GM23338 (cell line): Measurements from ENCODE around the gene SUGCT.

Source experiments
- EZH2 ChIP-seq: fragments of 200-600 bp; sonication (generic); IDR thresholded peaks from one replicate; pipeline ENCODE4 v1.8.0; 2017; ENCODE audit warnings: antibody characterized with exemption, mild to moderate bottlenecking, low read depth; ENCODE audit not compliant: unreplicated experiment
- POLR2AphosphoS5 ChIP-seq: IDR thresholded peaks from 2 replicates; pipeline ENCODE4 v1.6.1; 2016; ENCODE audit warnings: antibody characterized with exemption, low read depth
- TF ChIP-seq, protein P1 (sequence below), 2 experiments: fragments of 200-600 bp in 1 of 2; sonication (generic) in 1 of 2; conservative IDR thresholded peaks; 2 replicates each; pipeline versions ENCODE4 v1.5.1 to v1.6.1; 2016 to 2017; ENCODE audit warnings: antibody characterized with exemption in 2 of 2, low read depth in 2 of 2, mild to moderate bottlenecking in 2 of 2, moderate library complexity in 1 of 2

DNA sequence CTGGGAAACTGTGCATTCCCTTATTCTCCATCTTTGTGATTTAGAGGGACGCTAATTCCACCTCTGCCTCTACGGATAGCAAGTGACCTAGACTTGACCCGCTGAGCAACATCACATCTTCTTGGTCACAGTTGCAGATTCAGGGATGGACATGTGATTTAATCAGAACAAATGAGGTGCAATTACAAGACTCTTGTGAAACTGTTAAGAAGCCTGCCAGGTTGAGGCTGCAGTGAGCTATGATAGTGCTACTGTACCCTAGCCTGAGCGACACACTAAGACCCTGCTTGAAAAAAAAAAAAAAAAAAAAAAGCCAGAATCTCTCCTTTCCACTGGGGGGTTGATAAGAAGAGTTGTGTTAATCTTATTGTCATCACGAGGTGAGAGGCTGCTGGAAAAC, 14.8 kb upstream of the SUGCT start:
- TF ChIP-seq EZH2 (no peak), POLR2AphosphoS5 (no peak)
- TF ChIP-seq, protein P1, sequence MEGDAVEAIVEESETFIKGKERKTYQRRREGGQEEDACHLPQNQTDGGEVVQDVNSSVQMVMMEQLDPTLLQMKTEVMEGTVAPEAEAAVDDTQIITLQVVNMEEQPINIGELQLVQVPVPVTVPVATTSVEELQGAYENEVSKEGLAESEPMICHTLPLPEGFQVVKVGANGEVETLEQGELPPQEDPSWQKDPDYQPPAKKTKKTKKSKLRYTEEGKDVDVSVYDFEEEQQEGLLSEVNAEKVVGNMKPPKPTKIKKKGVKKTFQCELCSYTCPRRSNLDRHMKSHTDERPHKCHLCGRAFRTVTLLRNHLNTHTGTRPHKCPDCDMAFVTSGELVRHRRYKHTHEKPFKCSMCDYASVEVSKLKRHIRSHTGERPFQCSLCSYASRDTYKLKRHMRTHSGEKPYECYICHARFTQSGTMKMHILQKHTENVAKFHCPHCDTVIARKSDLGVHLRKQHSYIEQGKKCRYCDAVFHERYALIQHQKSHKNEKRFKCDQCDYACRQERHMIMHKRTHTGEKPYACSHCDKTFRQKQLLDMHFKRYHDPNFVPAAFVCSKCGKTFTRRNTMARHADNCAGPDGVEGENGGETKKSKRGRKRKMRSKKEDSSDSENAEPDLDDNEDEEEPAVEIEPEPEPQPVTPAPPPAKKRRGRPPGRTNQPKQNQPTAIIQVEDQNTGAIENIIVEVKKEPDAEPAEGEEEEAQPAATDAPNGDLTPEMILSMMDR (conservative IDR thresholded peaks at IDR 0.05; ENCODE audit: low read depth in 2 of 2), result no peak
